H1 (cell line): Measurements from ENCODE around the gene NKAIN2. TPM values are rescaled to one million over a fixed set of nuclear protein-coding genes. Genes with fewer than 3 reads are reported as not detected.

Source experiments
- CTCF ChIA-PET: fragments of 300-600 bp; sonication (Branson Sonifier 250); formaldehyde crosslinking; loops from one replicate; lab custom pipeline; 2021; ENCODE audit not compliant: partially characterized antibody; lab: Charles Lee
- POLR2A ChIA-PET: fragments of 300-600 bp; sonication (Branson Sonifier 250); formaldehyde crosslinking; loops from one replicate; lab custom pipeline; 2021; ENCODE audit warnings: inconsistent platforms; ENCODE audit not compliant: partially characterized antibody; lab: Charles Lee
- DNase-seq, 2 experiments: peaks; one replicate each; pipeline versions ENCODE4 v3.0.0 to v3.0.0-alpha.2; 2010 to 2022; ENCODE audit warnings: low spot score in 2 of 2, low read depth in 1 of 2, mixed read lengths in 1 of 2
- FAIRE-seq: peaks from 2 replicates; lab custom pipeline; 2011; peaks lifted over from hg19 to GRCh38; lab: Jason Lieb, UNC
- H2AFZ ChIP-seq: 2 replicates; pipeline ENCODE4 v1.8.1; 2012; ENCODE audit warnings: low read length, inconsistent platforms
- H2AK5ac ChIP-seq: 2 replicates; pipeline ENCODE4 v1.6.1; 2013; ENCODE audit warnings: low read depth, low read length
- H2BK120ac ChIP-seq: replicated peaks from 2 replicates; pipeline ENCODE3; 2013; ENCODE audit warnings: low read depth, low read length, inconsistent platforms
- H2BK12ac ChIP-seq: 2 replicates; pipeline ENCODE4 v1.6.1; 2013; ENCODE audit warnings: low read depth, low read length
- H2BK15ac ChIP-seq: 2 replicates; pipeline ENCODE4 v1.6.1; 2013; ENCODE audit warnings: low read length
- H2BK20ac ChIP-seq: 2 replicates; pipeline ENCODE4 v1.6.1; 2013; ENCODE audit warnings: low read length
- H2BK5ac ChIP-seq: 2 replicates; pipeline ENCODE4 v1.6.1; 2013; ENCODE audit warnings: low read depth, low read length
- H3K14ac ChIP-seq: 2 replicates; pipeline ENCODE4 v1.6.1; 2013; ENCODE audit warnings: inconsistent platforms; ENCODE audit not compliant: insufficient read length
- H3K18ac ChIP-seq: 2 replicates; pipeline ENCODE4 v1.6.1; 2013; ENCODE audit warnings: low read length; ENCODE audit errors: extremely low read depth
- H3K23ac ChIP-seq: 2 replicates; pipeline ENCODE4 v1.6.1; 2013; ENCODE audit warnings: inconsistent platforms; ENCODE audit not compliant: insufficient read length
- H3K23me2 ChIP-seq: 2 replicates; pipeline ENCODE4 v1.6.1; 2013; ENCODE audit warnings: low read depth, low read length
- H3K27ac ChIP-seq: 2 replicates; pipeline ENCODE4 v1.6.1; 2011; ENCODE audit warnings: low read depth, low read length, inconsistent platforms
- H3K27me3 ChIP-seq, 4 experiments: replicated peaks in 1 of 4; 1 replicate in 1 of 4; 2 replicates in 3 of 4; pipeline versions ENCODE4 v1.6.1 to v1.8.1; 2011 to 2013; ENCODE audit warnings: low read length in 3 of 4, mild to moderate bottlenecking in 3 of 4, inconsistent platforms in 2 of 4, mixed read lengths in 2 of 4, moderate library complexity in 1 of 4; ENCODE audit not compliant: control insufficient read depth in 3 of 4, insufficient read depth in 3 of 4; ENCODE audit errors: extremely low read depth in 1 of 4
- H3K36me3 ChIP-seq, 4 experiments: 2 replicates each; pipeline versions ENCODE4 v1.6.1 to v1.8.1; 2011 to 2013; ENCODE audit warnings: mild to moderate bottlenecking in 4 of 4, low read length in 3 of 4, moderate library complexity in 2 of 4, control low read depth in 1 of 4, inconsistent platforms in 1 of 4; ENCODE audit not compliant: insufficient read depth in 4 of 4, control insufficient read depth in 2 of 4
- H3K4ac ChIP-seq: replicated peaks from 2 replicates; pipeline ENCODE3; 2013; ENCODE audit warnings: low read length, low read depth, mixed read lengths, inconsistent platforms; ENCODE audit not compliant: insufficient read length
- H3K4me1 ChIP-seq, 4 experiments: replicated peaks in 1 of 4; 1 replicate in 1 of 4; 2 replicates in 3 of 4; pipeline versions ENCODE4 v1.6.1 to v1.8.1; 2011 to 2013; ENCODE audit warnings: low read length in 3 of 4, inconsistent platforms in 2 of 4, mixed read lengths in 1 of 4; ENCODE audit not compliant: insufficient read depth in 4 of 4, control insufficient read depth in 3 of 4
- H3K4me2 ChIP-seq, 2 experiments: 2 replicates each; pipeline versions ENCODE4 v1.6.1 to v1.8.1; 2011 to 2013; ENCODE audit warnings: low read depth in 2 of 2, low read length in 2 of 2, control low read depth in 1 of 2, inconsistent platforms in 1 of 2, mild to moderate bottlenecking in 1 of 2; ENCODE audit not compliant: insufficient read depth in 1 of 2
- H3K4me3 ChIP-seq, 4 experiments: fragments of 200-600, 300-600 bp in 1 of 4; sonication (generic), shearing (Covaris generic), sonication (Bioruptor Twin) in 1 of 4; 2 replicates each; pipeline versions ENCODE4 v1.5.1 to v1.8.1; 2011 to 2016; ENCODE audit warnings: low read length in 4 of 4, low read depth in 3 of 4, control low read depth in 2 of 4, inconsistent platforms in 2 of 4, mild to moderate bottlenecking in 2 of 4, mixed read lengths in 1 of 4, moderate library complexity in 1 of 4; ENCODE audit not compliant: insufficient read depth in 2 of 4; ENCODE audit errors: extremely low read depth in 1 of 4
- H3K56ac ChIP-seq: replicated peaks from 2 replicates; pipeline ENCODE3; 2013; ENCODE audit warnings: low read depth, mild to moderate bottlenecking, mixed read lengths, low read length, inconsistent platforms; ENCODE audit not compliant: insufficient read length
- H3K79me1 ChIP-seq: 2 replicates; pipeline ENCODE4 v1.6.1; 2013; ENCODE audit warnings: low read depth, low read length, control low read depth
- H3K79me2 ChIP-seq, 2 experiments: 2 replicates each; pipeline versions ENCODE4 v1.6.1 to v1.8.1; 2012 to 2013; ENCODE audit warnings: low read length in 2 of 2, mild to moderate bottlenecking in 2 of 2, inconsistent platforms in 1 of 2; ENCODE audit not compliant: insufficient read depth in 2 of 2, control insufficient read depth in 1 of 2
- H3K9ac ChIP-seq, 4 experiments: replicated peaks in 1 of 4; 1 replicate in 1 of 4; 2 replicates in 3 of 4; pipeline versions ENCODE4 v1.6.1 to v1.8.1; 2011 to 2013; ENCODE audit warnings: low read depth in 3 of 4, low read length in 3 of 4, control low read depth in 2 of 4, mild to moderate bottlenecking in 2 of 4, moderate library complexity in 2 of 4, inconsistent platforms in 1 of 4; ENCODE audit errors: extremely low read depth in 1 of 4
- H3K9me3 ChIP-seq, 2 experiments: 2 replicates each; pipeline versions ENCODE4 v1.6.1 to v1.8.1; 2012 to 2013; ENCODE audit warnings: mild to moderate bottlenecking in 2 of 2, moderate library complexity in 2 of 2, control low read depth in 1 of 2, inconsistent platforms in 1 of 2, low read depth in 1 of 2, low read length in 1 of 2, mixed read lengths in 1 of 2; ENCODE audit not compliant: insufficient read depth in 2 of 2
- H4K20me1 ChIP-seq, 2 experiments: replicated peaks in 1 of 2; 2 replicates each; pipeline versions ENCODE3 to v1.8.1; 2011 to 2013; ENCODE audit warnings: inconsistent platforms in 2 of 2, low read length in 2 of 2, mild to moderate bottlenecking in 1 of 2; ENCODE audit not compliant: insufficient read depth in 2 of 2, control insufficient read depth in 1 of 2
- H4K5ac ChIP-seq: 2 replicates; pipeline ENCODE4 v1.6.1; 2013; ENCODE audit warnings: low read length, low read depth, mixed read lengths, inconsistent platforms; ENCODE audit not compliant: insufficient read length
- H4K8ac ChIP-seq: 2 replicates; pipeline ENCODE4 v1.8.0; 2013; ENCODE audit warnings: mild to moderate bottlenecking, moderate library complexity, low read length, inconsistent platforms; ENCODE audit not compliant: insufficient read depth; ENCODE audit errors: extremely low read depth
- H4K91ac ChIP-seq: replicated peaks from 2 replicates; pipeline ENCODE3; 2013; ENCODE audit warnings: low read length, mixed read lengths, inconsistent platforms; ENCODE audit not compliant: insufficient read length
- ASH2L ChIP-seq: fragments of 200-600, 300-600 bp; sonication (generic); IDR thresholded peaks from one replicate; pipeline ENCODE4 v1.7.1; 2017; ENCODE audit warnings: low read length
- CEBPB ChIP-seq: IDR thresholded peaks from 2 replicates; pipeline ENCODE4 v1.6.1; 2012; ENCODE audit warnings: low read depth, low read length
- MAFK ChIP-seq: IDR thresholded peaks from 2 replicates; pipeline ENCODE4 v1.6.1; 2012; ENCODE audit warnings: low read depth, mild to moderate bottlenecking, improper control_type of control experiment, low read length
- MAX ChIP-seq: IDR thresholded peaks from 2 replicates; pipeline ENCODE4 v1.6.1; 2012; ENCODE audit warnings: inconsistent platforms
- NANOG ChIP-seq: IDR thresholded peaks from 2 replicates; pipeline ENCODE4 v1.6.1; 2011; ENCODE audit warnings: low read length, low read depth, mild to moderate bottlenecking, inconsistent platforms; ENCODE audit not compliant: insufficient read depth, poor library complexity, severe bottlenecking
- PHF8 ChIP-seq: fragments of 200-600 bp; sonication (generic); conservative IDR thresholded peaks from 2 replicates; pipeline ENCODE4 v1.7.1; 2012; ENCODE audit warnings: low read depth, mild to moderate bottlenecking, inconsistent platforms, low read length, moderate library complexity
- POU5F1 ChIP-seq: IDR thresholded peaks from 2 replicates; pipeline ENCODE4 v1.6.1; 2011; ENCODE audit warnings: low read depth, mild to moderate bottlenecking, low read length, moderate library complexity
- SP1 ChIP-seq: IDR thresholded peaks from 2 replicates; pipeline ENCODE4 v1.6.1; 2011; ENCODE audit warnings: low read depth, low read length
- SP2 ChIP-seq: IDR thresholded peaks from 2 replicates; pipeline ENCODE4 v1.6.1; 2012; ENCODE audit warnings: mild to moderate bottlenecking, low read length, inconsistent platforms
- TAF1 ChIP-seq: IDR thresholded peaks from 2 replicates; pipeline ENCODE4 v1.6.1; 2011; ENCODE audit warnings: mild to moderate bottlenecking, low read depth, low read length
- TEAD4 ChIP-seq: IDR thresholded peaks from 2 replicates; pipeline ENCODE4 v1.6.1; 2012; ENCODE audit warnings: low read depth, low read length, inconsistent platforms, mixed read lengths
- WGBS, 2 experiments: shearing (Covaris generic) in 1 of 2; methylation state at CpG; one replicate each; pipeline versions ENCODE4 v1.1.6 to v1.1.7; 2013 to 2015; ENCODE audit warnings: low lambda C conversion rate in 2 of 2, mixed read lengths in 2 of 2, inconsistent platforms in 1 of 2, low coverage in 1 of 2, missing lambda C conversion rate in 1 of 2; ENCODE audit not compliant: insufficient replicate concordance in 2 of 2, insufficient coverage in 1 of 2, insufficient read length in 1 of 2; ENCODE audit errors: extremely low coverage in 1 of 2, missing lambda C conversion rate in 1 of 2; 5-methylcytosine and 5-hydroxymethylcytosine counted together
- polyA plus RNA-seq, 7 experiments: library from polyadenylated mRNA; depleted of rRNA in 3 of 7; stranded (reverse) in 5 of 7; unstranded in 2 of 7; fragments of >200 nt in 5 of 7; fragments of 200-250 nt in 2 of 7; gene quantifications; 1 replicate in 5 of 7; 2 replicates in 1 of 7; 4 replicates in 1 of 7; pipeline versions ENCODE4 v1.2.1 to v1.2.3, GENCODE V29; 2011 to 2013; ENCODE audit warnings: missing spikeins in 2 of 7, mixed read lengths in 2 of 7
- total RNA-seq: library from RNA; stranded (reverse); fragmentation: NEBNext Ultra II Directional; extraction: Animal tissue kit (Norgen Biotek cat#: 25700); gene quantifications from 2 replicates; pipeline ENCODE4 v1.2.1, GENCODE V29; 2021

The NKAIN2 gene
- total and polyA plus RNA-seq, 2 of the 8 experiments (the other 6 are each of a cell fraction or from before 2014, with no cell fraction given): 0.20 to 0.34 TPM

GRCh38 chr6:124479991-124480430 lies 676.3 kb downstream of the NKAIN2 start:
- no peak overlapping the region for H2BK15ac ChIP-seq
- H4K20me1 ChIP-seq: no peaks in the 10 kb centered on the region
- no peak overlapping the region for H2BK5ac ChIP-seq
- no peak overlapping the region for H4K5ac ChIP-seq
- 100% methylated on average over 1 of the region's 1 CpG; no CpG with 5 or more reads in 1 of the 2 experiments for WGBS, 2 experiments
- CTCF ChIA-PET: interaction anchor here (0.6 to 1.3 kb wide), 2 partner anchors 120 to 1078 kb away, joined by 3 read pairs; no protein-coding TSS in a partner anchor
- H3K27ac ChIP-seq: no peak overlapping the region
- H3K23me2 ChIP-seq: no peaks in the 10 kb centered on the region
- no peak overlapping the region for H3K56ac ChIP-seq
- H4K8ac ChIP-seq: no peak overlapping the region
- no peak overlapping the region for H2BK120ac ChIP-seq
- H3K36me3 ChIP-seq: no peaks in the 10 kb centered on the region
- H2AK5ac ChIP-seq: no peak overlapping the region
- no peak overlapping the region for H3K4ac ChIP-seq
- no peak overlapping the region for H2BK12ac ChIP-seq
- H3K18ac ChIP-seq: no peak overlapping the region
- H3K14ac ChIP-seq: no peak overlapping the region
- no peaks in the 10 kb centered on the region for H3K9me3 ChIP-seq
- no peak overlapping the region for H4K91ac ChIP-seq
- H3K23ac ChIP-seq: no peak overlapping the region
- no peaks in the 10 kb centered on the region for H3K27me3 ChIP-seq
- H3K4me2 ChIP-seq: no peak overlapping the region
- H2AFZ ChIP-seq: no peak overlapping the region
- DNase-seq (no peak), FAIRE-seq (no peak)
- POLR2A ChIA-PET: no interaction called here
- no peaks in the 10 kb centered on the region for H3K4me1 ChIP-seq
- H2BK20ac ChIP-seq: no peak overlapping the region
- no peaks in the 10 kb centered on the region for H3K79me2 ChIP-seq
- H3K9ac ChIP-seq: no peak overlapping the region
- no peak overlapping the region for H3K4me3 ChIP-seq
- no peaks in the 10 kb centered on the region for H3K79me1 ChIP-seq
- TF ChIP-seq TEAD4 (no peak), TAF1 (no peak), MAFK (no peak), POU5F1 (no peak), CEBPB (no peak), MAX (no peak), SP1 (no peak), NANOG (no peak), PHF8 (no peak), SP2 (no peak), ASH2L (no peak)
